Rectal smooth muscle tissue (tissue), 1 donor: ENCODE measurements around the gene MAPK9.
A peak's percentile ranks its signal among the peaks of the same experiment; 100 is the strongest.
"Not testable (repeated sequence)": the region's sequence is repeated elsewhere in the genome, so short reads cannot be mapped to it uniquely, and the experiment has no call there.

Experiments used
- H3K27ac ChIP-seq: one replicate; pipeline ENCODE4 v1.7.0; 2013; ENCODE audit warnings: low read depth, low read length, inconsistent platforms
- H3K27me3 ChIP-seq: one replicate; pipeline ENCODE4 v1.7.0; 2013; ENCODE audit warnings: low read length; ENCODE audit not compliant: control insufficient read depth, insufficient read depth
- H3K36me3 ChIP-seq: one replicate; pipeline ENCODE4 v1.7.0; 2013; ENCODE audit warnings: low read length; ENCODE audit not compliant: control insufficient read depth, insufficient read depth
- H3K4me1 ChIP-seq: one replicate; pipeline ENCODE4 v1.7.0; 2013; ENCODE audit warnings: low read length; ENCODE audit not compliant: control insufficient read depth, insufficient read depth
- H3K4me3 ChIP-seq: one replicate; pipeline ENCODE4 v1.7.0; 2013; ENCODE audit warnings: low read length
- H3K9ac ChIP-seq: one replicate; pipeline ENCODE4 v1.7.0; 2013; ENCODE audit warnings: low read length

Gene MAPK9

DNA sequence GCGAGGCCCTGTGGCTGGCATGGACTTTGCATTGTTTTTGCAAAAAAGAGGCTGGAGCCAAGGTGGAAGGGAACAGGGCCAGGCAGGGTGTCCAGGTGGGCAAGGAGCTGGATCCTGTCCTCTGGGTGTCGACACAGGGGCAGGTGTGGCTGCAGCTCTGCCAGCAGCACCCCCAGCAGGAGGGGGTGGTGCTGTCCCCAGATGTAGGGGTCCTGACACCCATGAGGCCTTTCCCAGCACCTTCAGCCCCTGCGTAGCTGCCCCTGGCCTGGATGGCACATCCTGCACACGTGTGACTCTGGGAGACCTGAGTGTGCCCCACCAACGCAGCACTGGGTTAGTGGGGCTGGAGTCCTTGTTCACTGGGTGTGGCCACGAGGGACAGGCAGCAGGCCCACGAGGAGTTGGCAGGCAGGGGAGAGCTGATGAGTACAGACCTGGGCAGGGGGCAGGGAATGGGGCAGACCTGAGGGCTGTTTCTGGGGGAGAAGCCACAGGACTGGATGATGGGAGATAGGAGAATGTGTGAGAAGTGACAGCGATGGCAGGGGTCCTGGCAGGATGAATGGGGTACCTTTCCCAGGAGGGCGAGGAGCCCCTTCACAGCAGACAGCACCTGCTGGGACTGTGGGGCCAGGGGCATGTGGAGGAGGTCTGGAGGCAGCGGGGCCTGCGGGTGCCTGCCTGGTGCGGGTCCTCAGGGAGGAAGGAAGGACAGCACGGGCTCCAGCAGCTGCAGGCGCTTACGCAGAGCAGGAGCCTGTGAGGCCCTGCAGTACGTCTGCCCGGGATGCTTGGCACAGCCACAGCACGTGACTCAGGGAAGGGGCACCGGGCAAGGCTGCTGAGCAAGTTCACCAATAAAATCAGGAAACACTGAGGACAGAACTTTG is 79.3 kb downstream of the MAPK9 start:
- Histone ChIP-seq H3K9ac (no peak overlapping the region), H3K4me3 (no peak overlapping the region), H3K27ac (peak overlapping the region; percentile 51), H3K36me3 (no peaks in the 10 kb centered on the region), H3K4me1 (peaks cover 8% of the 10 kb centered on the region), H3K27me3 (peaks cover 6% of the 10 kb centered on the region)

DNA sequence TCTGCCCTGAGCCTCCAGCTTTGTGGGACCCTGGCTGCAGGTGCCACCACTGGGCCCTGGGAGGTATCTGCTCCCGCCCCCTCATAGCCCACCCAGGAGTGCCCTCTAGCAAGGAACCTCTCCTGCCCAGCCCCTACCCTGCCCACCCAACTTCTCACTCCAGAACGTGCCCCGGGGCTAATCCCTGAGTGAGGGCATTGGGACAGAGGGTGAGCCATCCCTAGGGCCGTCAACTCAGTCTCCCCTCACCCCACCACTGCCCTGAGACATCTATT is 80.2 kb downstream of the MAPK9 start:
- no peak overlapping the region for H3K27ac ChIP-seq
- peaks cover 6% of the 10 kb centered on the region for H3K27me3 ChIP-seq
- H3K36me3 ChIP-seq = no peaks in the 10 kb centered on the region

DNA sequence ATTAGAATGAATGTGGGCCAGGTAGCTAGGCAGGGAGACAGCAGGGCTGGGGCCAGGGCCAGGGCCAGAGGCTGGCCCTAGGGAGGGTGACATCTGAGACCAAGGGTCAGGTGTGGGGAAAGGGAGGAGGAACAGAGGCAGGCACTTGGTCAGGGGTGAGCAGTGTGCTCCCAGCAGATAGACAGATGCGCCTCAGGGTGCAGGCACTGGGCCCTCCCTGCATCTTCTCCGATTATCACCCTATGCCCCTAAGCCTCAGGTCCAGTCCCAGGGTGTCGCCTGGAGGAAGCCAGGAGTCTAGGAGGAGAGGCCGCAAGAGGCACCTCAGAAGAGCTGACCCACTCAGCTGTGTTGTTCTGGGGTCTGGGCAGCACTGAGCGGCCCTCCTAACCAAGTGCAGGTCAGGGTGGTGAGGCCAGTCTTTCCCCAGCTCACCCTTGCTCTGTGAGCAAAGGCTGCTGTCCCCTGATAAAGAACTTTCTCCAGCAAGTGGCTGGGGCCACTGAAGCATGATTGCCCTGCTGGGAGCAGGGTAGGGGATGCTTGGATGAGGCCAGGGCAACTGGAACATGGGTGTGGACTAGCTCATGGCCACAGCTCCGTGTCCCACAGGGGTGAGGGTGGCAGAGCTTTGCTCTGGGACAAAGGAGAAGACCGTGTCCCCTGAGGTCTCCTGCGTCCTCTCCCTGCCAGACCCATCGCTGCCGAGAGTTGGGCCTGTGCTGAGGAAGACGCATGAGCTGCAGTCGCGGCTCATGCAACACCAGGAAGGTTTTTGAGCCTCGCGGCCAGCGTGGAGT is 80.7 kb downstream of the MAPK9 start:
- Histone ChIP-seq H3K4me3 (no peak overlapping the region), H3K27me3 (peaks cover 6% of the 10 kb centered on the region)

More for the DNA sequence above, 80.2 kb downstream of the MAPK9 start:
- no peak overlapping the region for H3K4me3 ChIP-seq
- peaks cover 8% of the 10 kb centered on the region for H3K4me1 ChIP-seq
- no peak overlapping the region for H3K9ac ChIP-seq

DNA sequence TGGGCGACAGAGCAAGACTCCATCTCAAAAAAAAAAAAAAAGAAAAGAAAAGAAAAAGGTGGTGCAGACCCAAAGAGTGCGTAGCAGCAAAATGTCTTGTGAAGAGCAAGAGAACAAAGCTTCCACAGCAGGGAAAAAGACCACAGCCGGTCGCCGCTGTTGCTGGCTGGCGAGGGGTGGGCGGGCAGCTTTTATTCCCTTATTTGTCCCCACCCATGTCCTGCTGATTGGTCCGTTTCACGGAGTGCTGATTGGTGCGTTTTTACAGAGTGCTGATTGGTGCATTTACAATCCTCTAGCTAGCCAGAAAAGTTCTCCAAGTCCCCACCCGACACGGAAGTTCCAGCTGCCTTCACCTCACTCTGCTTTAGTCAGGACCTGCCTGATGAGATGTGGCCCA is 81.8 kb downstream of the MAPK9 start:
- not testable (repeated sequence) for H3K36me3 ChIP-seq, H3K4me1 ChIP-seq, H3K4me3 ChIP-seq, H3K27me3 ChIP-seq, H3K27ac ChIP-seq, H3K9ac ChIP-seq

More for the DNA sequence above, 80.7 kb downstream of the MAPK9 start:
- no peak overlapping the region for H3K27ac ChIP-seq
- H3K4me1 ChIP-seq = peaks cover 8% of the 10 kb centered on the region
- no peaks in the 10 kb centered on the region for H3K36me3 ChIP-seq
- no peak overlapping the region for H3K9ac ChIP-seq

DNA sequence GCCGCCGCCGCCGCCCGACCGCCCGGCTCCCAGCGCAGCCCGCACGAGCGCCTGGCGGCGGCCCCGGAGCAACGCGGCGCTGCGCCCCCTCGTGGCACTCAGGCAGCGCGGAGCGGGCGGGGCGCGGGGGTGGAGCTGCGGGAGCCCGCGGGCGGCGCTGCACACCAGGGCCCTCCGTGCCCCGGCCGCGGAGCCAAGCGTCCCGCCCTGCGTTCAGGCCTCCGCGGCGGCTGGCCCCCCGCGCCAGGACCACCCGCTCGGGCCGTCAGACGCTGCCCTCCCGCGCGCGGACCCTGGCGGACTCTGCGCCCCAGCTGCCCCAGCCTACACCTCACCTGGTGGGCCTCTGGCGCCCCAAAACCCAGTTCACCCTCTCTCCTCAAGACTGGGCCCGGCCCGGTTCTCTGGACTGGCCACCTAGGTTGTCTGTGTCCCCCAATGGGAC is 82.7 kb downstream of the MAPK9 start, which contains the start of gene RASGEF1C:
Gene RASGEF1C, minus strand, starts transcription at position 75 of the 445 bp plus-strand sequence. CDS start 71,159 bp downstream, outside the sequence.
- Histone ChIP-seq H3K27me3 (peaks cover 6% of the 10 kb centered on the region), H3K4me1 (peaks cover 8% of the 10 kb centered on the region), H3K27ac (no peak within 1 kb of the TSS), H3K9ac (no peak within 1 kb of the TSS), H3K36me3 (no peaks in the 10 kb centered on the region), H3K4me3 (peak within 1 kb of the TSS; percentile 60)

DNA sequence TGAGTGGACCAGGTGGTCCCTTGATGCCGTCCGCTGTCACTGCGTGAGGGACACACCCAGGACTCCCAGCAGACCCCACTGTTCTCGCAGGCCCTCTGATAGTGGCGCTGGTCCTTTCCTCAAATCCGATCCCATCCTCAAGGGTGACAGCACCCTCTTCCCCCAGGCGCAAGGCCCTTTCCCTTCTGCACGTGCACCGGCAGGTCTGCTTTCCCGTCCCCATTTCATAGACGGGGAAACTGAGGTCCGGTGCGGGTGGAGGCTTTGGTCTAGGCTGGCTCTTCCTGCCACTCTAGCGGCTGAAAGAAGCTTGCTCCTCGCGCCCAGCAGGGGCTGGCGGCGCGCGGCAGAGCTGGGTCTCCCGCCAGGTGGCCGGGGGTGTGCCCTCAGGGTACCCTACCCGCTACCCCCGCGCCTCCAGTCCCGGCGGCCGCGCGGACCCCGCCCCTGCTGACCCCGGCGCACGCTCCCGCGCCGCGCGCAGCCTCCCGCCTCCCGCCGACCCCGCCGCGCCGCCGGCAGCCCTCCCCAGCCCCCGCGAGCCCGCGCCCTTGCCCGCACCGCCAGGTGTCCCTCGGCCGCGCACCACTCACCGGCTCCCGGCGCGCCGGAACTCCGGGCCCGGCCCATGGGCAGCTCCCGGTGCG is 83.3 kb downstream of the MAPK9 start:
- H3K27me3 ChIP-seq = peaks cover 6% of the 10 kb centered on the region

DNA sequence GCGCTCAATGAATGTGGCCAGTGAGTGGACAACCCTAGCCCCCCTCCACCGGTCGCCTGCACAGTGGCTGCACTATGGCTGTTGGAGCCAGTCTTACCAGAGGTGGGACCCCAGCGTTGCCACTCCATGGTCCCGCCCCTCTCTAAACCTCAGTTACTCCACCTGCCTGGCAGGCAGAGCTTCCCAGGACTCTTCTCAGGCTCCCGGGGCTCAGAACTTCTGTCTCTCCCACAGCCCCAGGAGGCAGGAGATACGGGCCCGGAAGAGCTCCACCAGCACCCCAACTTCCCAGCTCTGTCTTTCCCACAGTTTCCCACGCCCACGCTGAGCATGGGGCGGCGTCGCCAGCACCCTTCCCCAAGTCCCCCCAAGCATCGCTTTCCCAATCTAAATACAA is 83.8 kb downstream of the MAPK9 start:
- H3K9ac ChIP-seq = no peak overlapping the region
- H3K4me3 ChIP-seq = peak overlapping the region; percentile 60
- H3K27me3 ChIP-seq = peaks cover 6% of the 10 kb centered on the region
- peaks cover 8% of the 10 kb centered on the region for H3K4me1 ChIP-seq
- H3K27ac ChIP-seq = no peak overlapping the region
- H3K36me3 ChIP-seq = no peaks in the 10 kb centered on the region

More for the DNA sequence above, 83.3 kb downstream of the MAPK9 start:
- peak overlapping the region; percentile 60 for H3K4me3 ChIP-seq
- no peak overlapping the region for H3K9ac ChIP-seq
- no peak overlapping the region for H3K27ac ChIP-seq
- H3K36me3 ChIP-seq = no peaks in the 10 kb centered on the region
- H3K4me1 ChIP-seq = peaks cover 8% of the 10 kb centered on the region

DNA sequence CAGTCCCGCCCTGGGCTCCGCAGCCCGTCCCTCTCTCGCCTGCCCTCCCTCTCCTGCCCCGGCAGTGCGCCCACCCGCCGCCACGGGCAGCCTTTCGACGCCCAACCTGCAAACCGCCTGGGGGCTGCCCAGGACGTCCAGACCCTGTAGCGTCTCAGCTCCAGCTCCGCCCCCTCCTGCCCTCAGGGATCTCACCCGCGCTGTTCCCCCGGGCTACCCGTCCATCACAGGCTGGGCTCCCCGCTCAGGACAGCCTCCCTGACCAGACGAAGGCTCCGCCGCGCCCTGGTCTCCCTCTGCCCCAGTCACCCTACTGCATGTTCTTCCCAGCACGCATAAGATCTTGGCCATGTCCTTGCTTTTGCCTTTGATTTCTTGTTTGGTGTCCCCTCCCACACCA is 84.3 kb downstream of the MAPK9 start:
- Histone ChIP-seq H3K27me3 (peaks cover 6% of the 10 kb centered on the region), H3K4me3 (no peak overlapping the region), H3K9ac (no peak overlapping the region), H3K27ac (no peak overlapping the region), H3K36me3 (no peaks in the 10 kb centered on the region), H3K4me1 (peaks cover 6% of the 10 kb centered on the region)

DNA sequence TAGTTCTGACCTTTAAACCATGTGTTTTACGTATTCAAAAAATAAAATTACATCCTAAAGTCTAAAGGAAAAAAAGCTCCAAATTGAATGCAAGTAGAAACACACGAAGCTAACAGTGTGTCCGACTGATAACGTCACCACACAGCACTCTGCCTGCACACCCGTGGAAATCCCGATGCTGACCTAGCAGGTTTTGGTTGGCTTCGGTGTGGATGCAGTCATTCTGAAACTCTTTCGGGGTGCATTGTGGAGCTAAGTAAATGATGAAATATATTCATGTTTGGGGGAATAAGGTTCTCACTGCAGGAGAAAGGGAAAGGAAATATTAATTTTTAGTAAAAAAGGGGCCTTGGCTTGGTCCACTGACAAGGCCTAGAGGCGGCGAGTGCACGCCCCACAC is 84.9 kb downstream of the MAPK9 start:
- H3K9ac ChIP-seq = no peak overlapping the region
- H3K4me3 ChIP-seq = no peak overlapping the region
- H3K27ac ChIP-seq = no peak overlapping the region
- peaks cover 6% of the 10 kb centered on the region for H3K27me3 ChIP-seq
- peaks cover 3% of the 10 kb centered on the region for H3K4me1 ChIP-seq
- no peaks in the 10 kb centered on the region for H3K36me3 ChIP-seq

DNA sequence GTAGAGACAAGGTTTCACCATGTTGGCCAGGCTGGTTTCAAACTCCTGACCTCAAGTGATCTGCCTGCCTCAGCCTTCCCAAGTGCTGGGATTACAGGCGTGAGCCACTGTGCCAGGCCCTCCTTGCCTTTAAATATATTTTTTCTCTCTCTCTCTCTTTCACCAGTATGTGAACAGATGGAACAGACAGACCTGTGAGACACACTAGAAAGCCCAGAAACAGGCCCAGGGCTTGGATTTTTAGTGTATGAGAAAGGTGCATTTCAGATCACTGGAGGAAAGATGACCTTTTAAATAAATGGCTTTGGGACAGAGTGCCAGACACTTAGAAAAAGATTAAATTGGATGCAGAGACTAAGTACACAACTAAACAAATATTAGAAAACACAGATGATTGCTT is 86.0 kb downstream of the MAPK9 start:
- peaks cover 6% of the 10 kb centered on the region for H3K27me3 ChIP-seq
- peaks cover 3% of the 10 kb centered on the region for H3K4me1 ChIP-seq
- no peak overlapping the region for H3K9ac ChIP-seq
- no peaks in the 10 kb centered on the region for H3K36me3 ChIP-seq
- no peak overlapping the region for H3K4me3 ChIP-seq
- no peak overlapping the region for H3K27ac ChIP-seq

DNA sequence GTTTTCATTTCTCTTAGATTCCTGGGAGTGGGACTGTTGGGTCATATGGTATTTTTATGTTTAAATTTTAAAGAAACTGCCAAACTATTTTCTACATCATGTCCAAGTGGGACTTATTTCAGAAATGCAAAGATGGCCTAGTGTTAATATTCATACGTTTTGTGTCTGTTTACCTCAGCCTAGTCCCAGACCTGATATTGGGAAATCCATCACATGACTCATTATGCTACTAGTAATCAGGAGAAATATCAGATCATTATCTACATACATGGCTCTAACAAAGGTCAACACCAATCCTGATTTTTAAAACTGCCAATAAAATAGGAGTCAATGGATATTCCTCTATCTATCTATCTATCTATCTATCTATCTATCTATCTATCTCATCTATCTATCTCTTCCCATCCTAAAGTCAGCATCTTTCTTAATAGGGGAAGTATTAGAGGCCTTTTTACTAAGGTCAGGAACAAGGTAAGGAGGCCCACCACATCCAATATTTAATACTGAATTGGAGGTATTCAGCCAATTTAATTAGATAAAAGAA is 87.5 kb downstream of the MAPK9 start:
- H3K9ac ChIP-seq = no peak overlapping the region

DNA sequence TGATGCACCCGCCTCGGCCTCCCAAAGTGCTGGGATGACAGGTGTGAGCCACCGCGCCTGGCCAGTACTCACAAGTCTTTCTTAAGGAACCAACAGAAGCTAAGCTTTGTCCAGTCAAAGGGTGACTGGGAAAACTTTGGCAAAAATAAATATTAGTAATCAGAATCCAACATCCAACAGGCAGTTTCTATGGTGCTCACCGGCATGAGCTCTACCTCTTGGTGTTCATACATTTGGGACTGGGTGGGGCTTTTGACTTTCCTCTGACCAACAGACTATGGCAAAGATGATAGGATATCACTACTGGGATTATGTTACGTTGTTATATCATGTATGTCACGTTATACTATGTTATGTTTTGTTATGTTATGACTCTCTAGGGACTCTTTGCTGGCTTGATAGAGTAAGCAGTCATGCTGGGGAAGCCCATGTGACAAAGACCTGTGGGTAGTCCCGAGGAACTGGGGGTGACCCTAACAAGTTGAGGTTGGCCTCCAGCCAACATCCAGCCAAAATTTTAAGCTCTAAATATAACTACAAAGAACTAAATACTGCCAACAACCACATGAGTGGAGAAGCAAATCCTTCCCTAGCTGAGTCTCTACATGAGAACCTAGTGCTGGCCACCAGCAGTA is 88.8 kb downstream of the MAPK9 start:
- Histone ChIP-seq H3K9ac (no peak overlapping the region), H3K4me3 (no peak overlapping the region), H3K36me3 (no peaks in the 10 kb centered on the region), H3K27me3 (peaks cover under 1% of the 10 kb centered on the region), H3K4me1 (no peaks in the 10 kb centered on the region), H3K27ac (no peak overlapping the region)

More for the DNA sequence above, 87.5 kb downstream of the MAPK9 start:
- H3K4me3 ChIP-seq = no peak overlapping the region
- H3K27me3 ChIP-seq = peaks cover 6% of the 10 kb centered on the region
- no peak overlapping the region for H3K27ac ChIP-seq
- no peaks in the 10 kb centered on the region for H3K36me3 ChIP-seq
- H3K4me1 ChIP-seq = peaks cover 3% of the 10 kb centered on the region
